Islet of Langerhans (tissue), 1 donor: ENCODE measurements around the gene ABCB6.

Experiments used
- FAIRE-seq: peaks from one replicate; lab custom pipeline; 2011; peaks lifted over from hg19 to GRCh38; lab: Jason Lieb, UNC

The ABCB6 gene

GRCh38 chr2:219245148-219245898, 26.6 kb upstream of the ABCB6 start, which contains the start of the genes GLB1L and STK16:
Gene GLB1L (minus strand): TSS chr2:219245444. CDS start chr2:219243573, 1,871 bp downstream.
Gene STK16 (plus strand): TSS chr2:219245479. CDS start chr2:219246000, 521 bp downstream.
- no peak for FAIRE-seq

- FAIRE-seq: no peak
These were observed 26.0 kb upstream of the ABCB6 start for GRCh38 chr2:219244789-219245147.

GRCh38 chr2:219243291-219243761, 24.6 kb upstream of the ABCB6 start:
- FAIRE-seq: no peak

- no peak for FAIRE-seq
These were observed 15.6 kb upstream of the ABCB6 start for GRCh38 chr2:219234331-219234730.

GRCh38 chr2:219230059-219230540, 11.3 kb upstream of the ABCB6 start:
- FAIRE-seq: no peak

GRCh38 chr2:219229305-219230058, 10.7 kb upstream of the ABCB6 start, which contains the start of the genes ANKZF1 and ATG9A:
Gene ANKZF1 (plus strand): TSS chr2:219229806. CDS start chr2:219230258, 452 bp downstream.
Gene ATG9A (minus strand): TSS chr2:219229636. CDS start chr2:219228024, 1,612 bp downstream.
- peak; percentile 17 for FAIRE-seq

- no peak for FAIRE-seq
These were observed 10.2 kb upstream of the ABCB6 start for GRCh38 chr2:219228911-219229304.

GRCh38 chr2:219228041-219228910, 9.5 kb upstream of the ABCB6 start:
- no peak for FAIRE-seq

- FAIRE-seq: no peak
These were observed 6.6 kb upstream of the ABCB6 start for GRCh38 chr2:219225350-219225749.

- FAIRE-seq: no peak
These were observed 5.3 kb upstream of the ABCB6 start for GRCh38 chr2:219223831-219224610.

GRCh38 chr2:219221957-219222518, 3.3 kb upstream of the ABCB6 start:
- FAIRE-seq: no peak

GRCh38 chr2:219220652-219221402, 2.1 kb upstream of the ABCB6 start:
- no peak for FAIRE-seq

GRCh38 chr2:219219784-219220532, 1.2 kb upstream of the ABCB6 start:
- no peak for FAIRE-seq

- FAIRE-seq: no peak
These were observed 484 bp downstream of the ABCB6 start for GRCh38 chr2:219218217-219218731.

GRCh38 chr2:219216535-219216915, 2.2 kb downstream of the ABCB6 start:
- no peak for FAIRE-seq

GRCh38 chr2:219215871-219216534, 2.8 kb downstream of the ABCB6 start:
- FAIRE-seq: no peak

- FAIRE-seq: no peak
These were observed 4.0 kb downstream of the ABCB6 start for GRCh38 chr2:219214786-219215185.

- FAIRE-seq: no peak
These were observed 4.6 kb downstream of the ABCB6 start for GRCh38 chr2:219214141-219214540.
